ENCODE results near the gene FOXP1. TPM values are rescaled to one million over a fixed set of nuclear protein-coding genes. Genes with fewer than 3 reads are reported as not detected.

The FOXP1 gene
- total RNA-seq, 4 donors from 2014 or later = 13.2 to 46.6 (median 29.2) TPM

GRCh38 chr3:70982284-70982683 lies 601.2 kb downstream of the FOXP1 start:
- H3K9me3 ChIP-seq = no peaks in the 10 kb centered on the region
- peaks cover 30 to 38% of the 10 kb centered on the region in 2 donors for H3K4me1 ChIP-seq
- TF ChIP-seq CTCF (IDR thresholded peaks at IDR 0.05 in 4 of 5, conservative IDR thresholded peaks at IDR 0.05 in 1 of 5) = no peak
- TF ChIP-seq POLR2A (IDR thresholded peaks at IDR 0.05) = no peak
- no peaks in the 10 kb centered on the region for H3K27me3 ChIP-seq
- intact Hi-C loops (cut with DNase I; ENCODE audit: low total_unique reads) (no loop called here), in situ Hi-C loops (cut with MboI; ENCODE audit: low sequenced_read_pairs in 4 of 4) (loop anchor here in 1 of 4 donors (10.0 to 25.0 kb wide), 2 partner anchors 73 to 605 kb away; partner anchors contain the start of gene FOXP1)
- H3K36me3 ChIP-seq = peaks cover 0 to 20% of the 10 kb centered on the region in 2 donors
- peak overlapping the region; percentile 78 to 81 (median 80) for H3K27ac ChIP-seq
- ATAC-seq (no peak), DNase-seq (no peak)
- peak overlapping the region in 3 of 4 donors; percentile 3 to 18 (median 10) for H3K4me3 ChIP-seq

- intact Hi-C loops (cut with DNase I; ENCODE audit: low total_unique reads) (no loop called here), in situ Hi-C loops (cut with MboI; ENCODE audit: low sequenced_read_pairs in 4 of 4) (loop anchor here in 1 of 4 donors (10.0 to 25.0 kb wide), 2 partner anchors 73 to 606 kb away; partner anchors contain the start of gene FOXP1)
- TF ChIP-seq CTCF (IDR thresholded peaks at IDR 0.05 in 4 of 5, conservative IDR thresholded peaks at IDR 0.05 in 1 of 5) = no peak
- no peak for TF ChIP-seq POLR2A (IDR thresholded peaks at IDR 0.05)
- no peak overlapping the region for H3K4me3 ChIP-seq
- peaks cover 29 to 33% of the 10 kb centered on the region in 2 donors for H3K4me1 ChIP-seq
- H3K27ac ChIP-seq = peak overlapping the region; percentile 78 to 81 (median 80)
- no peaks in the 10 kb centered on the region for H3K9me3 ChIP-seq
- ATAC-seq (peak; percentile 26 to 31), DNase-seq (no peak)
- peaks cover 0 to 26% of the 10 kb centered on the region in 2 donors for H3K36me3 ChIP-seq
- H3K27me3 ChIP-seq = no peaks in the 10 kb centered on the region
Observed at GRCh38 chr3:70981231-70981880, 602.2 kb downstream of the FOXP1 start.

GRCh38 chr3:70980646-70981170 lies 602.8 kb downstream of the FOXP1 start:
- TF ChIP-seq POLR2A (IDR thresholded peaks at IDR 0.05) (no peak), CTCF (IDR thresholded peaks at IDR 0.05 in 4 of 5, conservative IDR thresholded peaks at IDR 0.05 in 1 of 5) (no peak)
- in situ Hi-C loops (cut with MboI; ENCODE audit: low sequenced_read_pairs in 4 of 4) = loop anchor here in 1 of 4 donors (10.0 to 25.0 kb wide), 2 partner anchors 74 to 607 kb away; partner anchors contain the start of gene FOXP1
- no peak for DNase-seq
- Histone ChIP-seq H3K27ac (peak overlapping the region in 3 of 4 donors; percentile 78 to 80 (median 80)), H3K4me3 (no peak overlapping the region), H3K4me1 (peaks cover 28 to 33% of the 10 kb centered on the region in 2 donors), H3K9me3 (no peaks in the 10 kb centered on the region), H3K36me3 (peaks cover 0 to 33% of the 10 kb centered on the region in 2 donors), H3K27me3 (no peaks in the 10 kb centered on the region)
- intact Hi-C loops (cut with DNase I; ENCODE audit: low total_unique reads) = no loop called here
- no peak for ATAC-seq

GRCh38 chr3:70979983-70980645 lies 603.4 kb downstream of the FOXP1 start:
- Histone ChIP-seq H3K9me3 (no peaks in the 10 kb centered on the region), H3K27ac (peak overlapping the region in 2 of 4 donors; percentile 80), H3K4me1 (peaks cover 28 to 33% of the 10 kb centered on the region in 2 donors), H3K36me3 (peaks cover 0 to 37% of the 10 kb centered on the region in 2 donors), H3K27me3 (no peaks in the 10 kb centered on the region), H3K4me3 (no peak overlapping the region)
- intact Hi-C loops (cut with DNase I; ENCODE audit: low total_unique reads) (no loop called here), in situ Hi-C loops (cut with MboI; ENCODE audit: low sequenced_read_pairs in 4 of 4) (loop anchor here in 1 of 4 donors (10.0 to 25.0 kb wide), 2 partner anchors 75 to 607 kb away; partner anchors contain the start of gene FOXP1)
- no peak for DNase-seq
- ATAC-seq = no peak
- no peak for TF ChIP-seq POLR2A (IDR thresholded peaks at IDR 0.05)
- TF ChIP-seq CTCF (IDR thresholded peaks at IDR 0.05 in 4 of 5, conservative IDR thresholded peaks at IDR 0.05 in 1 of 5) = no peak
